Heart left ventricle (tissue), 16 donors: ENCODE data around the gene C22orf39. TPM values are rescaled to one million over a fixed set of nuclear protein-coding genes. Genes with fewer than 3 reads are reported as not detected.

Source experiments
- ATAC-seq, 4 donors: fragments of 200-7000 bp; cut with Tn5 transposase; one replicate each; pipeline ENCODE4 v1.9.1; 2020 to 2022; ENCODE audit warnings: moderate library complexity in 4 of 4, mild to moderate bottlenecking in 3 of 4, moderate number of reproducible peaks in 1 of 4
- DNase-seq, 5 donors: peaks; one replicate each; pipeline ENCODE4 v3.0.0-alpha.2; 2020
- H3K27ac ChIP-seq, 12 donors: fragments of 200-600 bp; sonication (generic) in 4 of 12; one replicate each; pipeline versions ENCODE4 v1.5.0 to v1.8.0; 2016 to 2022; ENCODE audit warnings: mild to moderate bottlenecking in 2 of 12
- H3K27me3 ChIP-seq, 9 donors: fragments of 200-600 bp; sonication (generic) in 2 of 9; one replicate each; pipeline versions ENCODE4 v1.5.1 to v1.8.0; 2016 to 2022; ENCODE audit warnings: mild to moderate bottlenecking in 3 of 9
- H3K36me3 ChIP-seq, 9 donors: fragments of 200-600 bp; sonication (generic) in 2 of 9; one replicate each; pipeline versions ENCODE4 v1.5.0 to v1.8.0; 2018 to 2022; ENCODE audit warnings: mild to moderate bottlenecking in 2 of 9
- H3K4me1 ChIP-seq, 12 donors: fragments of 200-600 bp; sonication (generic) in 4 of 12; one replicate each; pipeline versions ENCODE4 v1.5.0 to v1.8.0; 2016 to 2022; ENCODE audit warnings: mild to moderate bottlenecking in 3 of 12
- H3K4me3 ChIP-seq, 12 donors: fragments of 200-600 bp; sonication (generic) in 4 of 12; one replicate each; pipeline versions ENCODE4 v1.5.0 to v1.8.0; 2017 to 2022; ENCODE audit warnings: mild to moderate bottlenecking in 9 of 12, moderate library complexity in 4 of 12
- H3K9me3 ChIP-seq, 12 donors: fragments of 200-600 bp; sonication (generic) in 4 of 12; one replicate each; pipeline versions ENCODE4 v1.5.0 to v1.8.0; 2016 to 2022; ENCODE audit warnings: mild to moderate bottlenecking in 1 of 12
- CTCF ChIP-seq, 12 donors: fragments of 200-600 bp; sonication (generic) in 4 of 12; IDR thresholded peaks; one replicate each; pipeline versions ENCODE4 v1.5.0 to v1.8.0; 2018 to 2022; ENCODE audit warnings: antibody characterized with exemption in 12 of 12, mild to moderate bottlenecking in 5 of 12
- POLR2A ChIP-seq, 2 donors: fragments of 450-650 bp; IDR thresholded peaks; one replicate each; pipeline ENCODE4 v1.6.1; 2017; ENCODE audit warnings: antibody characterized with exemption in 2 of 2, mild to moderate bottlenecking in 2 of 2, moderate library complexity in 2 of 2
- WGBS, 4 donors: extraction: QIAGEN DNeasy Blood & Tissue Kit in 2 of 4; methylation state at CpG; one replicate each; pipeline versions ENCODE4 v1.1.5 to v1.1.7; 2013 to 2018; 5-methylcytosine and 5-hydroxymethylcytosine counted together
- intact Hi-C, 10 donors: fragments of 100-400 bp; cut with DNase I; formaldehyde crosslinking; loops; one replicate each; pipeline versions ENCODE4 v1.11.1 to v1.14.2; 2022
- polyA plus RNA-seq, 2 donors: library from polyadenylated mRNA; stranded (reverse); fragments of 200-250 nt; gene quantifications; one replicate each; pipeline ENCODE4 v1.2.3, GENCODE V29; 2013
- total RNA-seq, 9 donors: library from RNA; depleted of rRNA in 2 of 9; stranded (reverse); fragments of >200 nt in 2 of 9; fragmentation: NEBNext Ultra II Directional in 3 of 9; extraction: Animal tissue kit (Norgen Biotek cat#: 25700) in 3 of 9; gene quantifications; one replicate each; pipeline versions ENCODE4 v1.1.0 to v1.2.4, GENCODE V29; 2016 to 2023
- donor health status: ischemic (EF 13 %, LVEDD 7.1; RV severe dilation, severe dysfunction).
- donor health status: healthy with polysubstance abuse.
- donor health status: DM: no; HTN: yes; CAD: no.
- donor health status: DM: no; HTN: no; CAD: no.
- donor health status: ischemic (EF 25% LVEDD 6.9; RV normal size, moderate dysfunction).
- donor health status: ischemic (EF 25% LVEDD 5.7; RV mildly dilated, moderate dysfunction).
- donor health status: healthy.
- donor health status: DM: yes; HTN: yes; CAD: no.
- donor health status: ischemic (EF 35%, LVEDD 5.7; RV mildly dilated, moderate dysfunction).
- donor health status: nonischemic (EF 11% LVEDD 7.7; RV severe dilation, severe dysfunction).
- donor health status: DM: yes; HTN: yes; CAD: no.
- donor health status: PGD.
- donor health status: ischemic (EF 29% LVEDD 5.4; RV normal size, mild dysfunction).
- donor health status: nonischemic (EF 23%, LVEDD 6.1; RV moderate dilation, normal function).

C22orf39 gene
- total and polyA plus RNA-seq, 11 donors: 39.1 to 115 (median 53.6) TPM

DNA sequence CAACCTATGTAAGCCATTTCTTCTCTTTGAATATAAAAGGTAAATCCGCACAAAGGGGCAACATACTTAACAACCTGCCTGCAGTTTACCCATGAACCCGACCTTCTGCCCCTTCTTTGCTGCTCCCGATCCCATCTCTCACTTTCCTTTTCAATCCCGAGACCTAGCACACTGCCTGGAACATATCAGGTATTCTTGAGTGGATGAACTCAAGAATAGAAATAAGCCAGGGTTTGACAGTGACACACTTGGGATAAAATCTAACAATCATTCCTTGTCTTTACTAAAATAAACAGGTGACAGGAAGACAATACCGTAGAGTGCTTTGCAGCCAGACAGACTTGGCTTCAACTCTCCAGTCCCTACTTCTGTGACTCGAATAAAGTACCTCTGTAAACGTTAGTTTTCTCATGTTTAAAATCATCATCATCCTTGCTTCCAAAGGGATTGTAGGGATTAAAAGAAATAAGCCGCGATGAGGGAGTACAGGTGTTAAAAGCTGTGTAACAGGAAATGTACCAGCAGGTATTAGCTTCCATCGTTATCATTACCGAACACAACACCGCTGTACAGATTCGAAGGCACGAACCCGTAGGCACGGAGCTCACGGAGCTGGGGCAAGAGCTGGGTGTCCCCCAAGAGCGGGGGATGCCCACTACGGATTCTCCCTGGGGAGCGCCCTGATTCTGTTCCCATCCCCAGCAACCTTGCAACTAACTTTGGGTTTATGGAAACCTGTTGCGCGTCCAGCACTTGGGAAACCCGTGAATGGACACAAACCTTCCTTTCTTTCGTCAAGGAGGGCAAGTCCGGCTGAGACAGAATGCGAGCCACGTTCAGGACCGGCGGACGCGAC lies 30.8 kb upstream of the C22orf39 start:
- no peak for DNase-seq
- H3K4me3 ChIP-seq: peak overlapping the region; percentile 74 to 96 (median 86)
- 1 to 2% (median 1%) methylated on average over 18 to 31 of the region's 31 CpGs for WGBS, 4 donors
- intact Hi-C loops: loop anchor here in 8 of 10 donors (2.0 to 10.0 kb wide), 10 partner anchors 33 to 523 kb away; partner anchors contain the start of genes CLTCL1 (in 5 of the 8), MRPL40 (in 5 of the 8), HIRA (in 3 of the 8) and ESS2 (in 2 of the 8)
- no peaks in the 10 kb centered on the region for H3K9me3 ChIP-seq
- no peak for ATAC-seq
- H3K27ac ChIP-seq: peak overlapping the region; percentile 94 to 99 (median 98)
- TF ChIP-seq POLR2A (IDR thresholded peaks at IDR 0.05) (no peak), CTCF (IDR thresholded peaks at IDR 0.05) (no peak)
- no peaks in the 10 kb centered on the region for H3K27me3 ChIP-seq
- H3K4me1 ChIP-seq: peaks cover 6 to 30% (median 22%) of the 10 kb centered on the region in 12 donors
- peaks cover 0 to 31% (median 22%) of the 10 kb centered on the region in 9 donors for H3K36me3 ChIP-seq

GRCh38 chr22:19477321-19478044 lies 30.0 kb upstream of the C22orf39 start:
- 22 to 28% (median 26%) methylated on average over 5 of the region's 5 CpGs for WGBS, 4 donors
- TF ChIP-seq CTCF (IDR thresholded peaks at IDR 0.05): peak in 7 of 12 donors; percentile 13 to 41 (median 19)
- no peak for TF ChIP-seq POLR2A (IDR thresholded peaks at IDR 0.05)
- Histone ChIP-seq H3K27ac (peak overlapping the region in 7 of 12 donors; percentile 1 to 99 (median 98)), H3K4me3 (peak overlapping the region in 11 of 12 donors; percentile 74 to 96 (median 85)), H3K9me3 (no peaks in the 10 kb centered on the region), H3K36me3 (peaks cover 0 to 39% (median 30%) of the 10 kb centered on the region in 9 donors), H3K4me1 (peaks cover 6 to 30% (median 22%) of the 10 kb centered on the region in 12 donors), H3K27me3 (no peaks in the 10 kb centered on the region)
- ATAC-seq (no peak), DNase-seq (no peak)
- intact Hi-C loops: loop anchor here in 9 of 10 donors (2.0 to 10.0 kb wide), 11 partner anchors 29 to 523 kb away; partner anchors contain the start of genes CLTCL1 (in 5 of the 9), MRPL40 (in 5 of the 9), HIRA (in 3 of the 9) and ESS2 (in 2 of the 9)

DNA sequence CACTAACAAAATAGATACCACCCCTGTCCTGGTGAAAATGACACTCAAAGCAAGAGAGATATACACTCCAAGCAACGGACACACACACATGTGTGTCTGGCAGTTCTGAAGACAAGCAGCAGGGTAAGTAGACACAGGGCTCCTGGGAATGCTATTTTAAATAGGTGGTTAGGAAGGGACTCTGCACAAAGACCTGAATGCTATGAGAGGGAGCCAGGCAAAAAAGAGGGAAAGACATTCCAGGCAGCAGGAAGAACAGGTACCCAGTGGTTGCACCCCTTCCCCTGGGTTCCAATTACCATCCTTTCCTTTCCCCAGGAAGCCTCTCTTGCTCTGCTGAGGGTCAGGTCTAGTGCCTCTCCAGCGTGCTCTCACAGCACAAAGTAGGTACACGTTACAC lies 28.5 kb upstream of the C22orf39 start:
- TF ChIP-seq POLR2A (IDR thresholded peaks at IDR 0.05): no peak
- TF ChIP-seq CTCF (IDR thresholded peaks at IDR 0.05): no peak
- H3K4me1 ChIP-seq: peaks cover 6 to 30% (median 22%) of the 10 kb centered on the region in 12 donors
- no peak for DNase-seq
- H3K36me3 ChIP-seq: peaks cover 0 to 53% (median 45%) of the 10 kb centered on the region in 9 donors
- WGBS, 4 donors: 58 to 73% (median 69%) methylated on average over 3 of the region's 3 CpGs
- no peaks in the 10 kb centered on the region for H3K9me3 ChIP-seq
- H3K27me3 ChIP-seq: no peaks in the 10 kb centered on the region
- H3K27ac ChIP-seq: no peak overlapping the region
- no peak for ATAC-seq
- H3K4me3 ChIP-seq: no peak overlapping the region
- intact Hi-C loops: loop anchor here in 8 of 10 donors (2.0 to 10.0 kb wide), 9 partner anchors 27 to 521 kb away; partner anchors contain the start of genes CLTCL1 (in 5 of the 8), HIRA (in 3 of the 8), MRPL40 (in 3 of the 8) and ESS2 (in 2 of the 8)
